Stomach smooth muscle (tissue), 2 donors: Measurements from ENCODE around the gene PROM1.

ENCODE experiments used
- H3K27ac ChIP-seq: one replicate; pipeline ENCODE4 v1.7.0; 2013; ENCODE audit warnings: mild to moderate bottlenecking, low read length, inconsistent platforms
- H3K27me3 ChIP-seq, 2 donors: one replicate each; pipeline ENCODE4 v1.7.0; 2013; ENCODE audit warnings: low read length in 2 of 2; ENCODE audit not compliant: insufficient read depth in 2 of 2, control insufficient read depth in 1 of 2
- H3K36me3 ChIP-seq, 2 donors: one replicate each; pipeline ENCODE4 v1.7.0; 2013; ENCODE audit warnings: low read length in 2 of 2; ENCODE audit not compliant: control insufficient read depth in 2 of 2, insufficient read depth in 2 of 2
- H3K4me1 ChIP-seq: one replicate; pipeline ENCODE4 v1.7.0; 2013; ENCODE audit warnings: low read length; ENCODE audit not compliant: control insufficient read depth, insufficient read depth
- H3K4me3 ChIP-seq, 2 donors: one replicate each; pipeline ENCODE4 v1.7.0; 2013; ENCODE audit warnings: low read length in 2 of 2
- H3K9ac ChIP-seq, 2 donors: one replicate each; pipeline ENCODE4 v1.7.0; 2013; ENCODE audit warnings: low read length in 2 of 2, mild to moderate bottlenecking in 1 of 2
- H3K9me3 ChIP-seq, 2 donors: one replicate each; pipeline ENCODE4 v1.7.0; 2013; ENCODE audit warnings: low read length in 2 of 2; ENCODE audit not compliant: control insufficient read depth in 2 of 2
- donor health status: healthy.
- donor health status: Pancreatic carcinoma.

Gene PROM1

DNA sequence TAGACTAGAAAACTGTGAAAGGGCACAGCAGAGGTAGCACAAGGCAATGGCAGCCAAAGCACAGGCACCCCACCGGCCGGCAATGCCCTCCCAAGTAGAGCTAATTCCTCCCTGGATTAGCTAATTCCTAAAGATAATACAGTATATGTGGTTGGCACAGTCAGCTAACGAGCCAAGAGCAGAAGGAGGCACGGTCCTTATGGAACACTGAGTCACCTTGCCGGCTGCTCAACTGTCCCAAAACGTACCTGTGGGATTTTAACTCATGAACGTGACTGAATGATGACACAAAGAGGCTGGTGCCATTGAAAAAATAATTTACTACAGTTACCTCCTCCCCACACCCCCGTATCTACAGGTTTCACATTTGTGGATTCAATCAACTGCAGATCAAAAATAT is 136.1 kb downstream of the PROM1 start:
- Histone ChIP-seq H3K9me3 (no peaks in the 10 kb centered on the region), H3K27me3 (no peaks in the 10 kb centered on the region), H3K4me1 (no peaks in the 10 kb centered on the region), H3K27ac (no peak overlapping the region), H3K9ac (no peak overlapping the region), H3K36me3 (no peaks in the 10 kb centered on the region), H3K4me3 (no peak overlapping the region)

DNA sequence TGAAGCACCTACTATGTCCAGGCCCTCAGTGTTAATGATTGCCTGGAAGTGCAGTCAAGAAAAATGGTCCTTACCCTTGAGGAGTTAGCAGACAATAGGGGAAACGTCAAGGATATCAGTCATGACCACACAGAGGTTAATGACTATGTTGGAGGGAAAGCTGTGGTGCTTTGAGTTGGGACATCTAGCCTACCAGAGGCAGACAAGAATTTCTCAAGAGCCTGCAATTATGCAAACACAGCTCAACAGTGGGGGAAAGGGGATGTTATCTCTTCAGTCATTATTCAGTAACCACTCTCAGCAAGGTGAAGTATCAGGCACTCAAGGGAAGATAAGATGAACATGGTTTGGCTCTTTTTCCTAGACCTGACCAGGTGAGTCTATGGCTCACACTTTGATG is 138.3 kb downstream of the PROM1 start:
- no peak overlapping the region for H3K4me3 ChIP-seq
- no peaks in the 10 kb centered on the region for H3K36me3 ChIP-seq
- H3K4me1 ChIP-seq, result no peaks in the 10 kb centered on the region
- H3K27me3 ChIP-seq, result peaks cover 0 to under 1% of the 10 kb centered on the region in 2 donors
- no peak overlapping the region for H3K27ac ChIP-seq
- H3K9ac ChIP-seq, result no peak overlapping the region
- H3K9me3 ChIP-seq, result no peaks in the 10 kb centered on the region

GRCh38 chr4:15944895-15945294 is 138.9 kb downstream of the PROM1 start:
- Histone ChIP-seq H3K4me1 (no peaks in the 10 kb centered on the region), H3K4me3 (no peak overlapping the region), H3K27ac (no peak overlapping the region), H3K9me3 (no peaks in the 10 kb centered on the region), H3K27me3 (peaks cover 0 to 2% of the 10 kb centered on the region in 2 donors), H3K9ac (no peak overlapping the region), H3K36me3 (no peaks in the 10 kb centered on the region)

GRCh38 chr4:15942283-15942682 is 141.5 kb downstream of the PROM1 start:
- H3K9me3 ChIP-seq, result no peaks in the 10 kb centered on the region
- H3K4me3 ChIP-seq, result no peak overlapping the region
- no peaks in the 10 kb centered on the region for H3K4me1 ChIP-seq
- H3K36me3 ChIP-seq, result no peaks in the 10 kb centered on the region
- H3K9ac ChIP-seq, result no peak overlapping the region
- peaks cover 0 to 2% of the 10 kb centered on the region in 2 donors for H3K27me3 ChIP-seq
- H3K27ac ChIP-seq, result no peak overlapping the region

DNA sequence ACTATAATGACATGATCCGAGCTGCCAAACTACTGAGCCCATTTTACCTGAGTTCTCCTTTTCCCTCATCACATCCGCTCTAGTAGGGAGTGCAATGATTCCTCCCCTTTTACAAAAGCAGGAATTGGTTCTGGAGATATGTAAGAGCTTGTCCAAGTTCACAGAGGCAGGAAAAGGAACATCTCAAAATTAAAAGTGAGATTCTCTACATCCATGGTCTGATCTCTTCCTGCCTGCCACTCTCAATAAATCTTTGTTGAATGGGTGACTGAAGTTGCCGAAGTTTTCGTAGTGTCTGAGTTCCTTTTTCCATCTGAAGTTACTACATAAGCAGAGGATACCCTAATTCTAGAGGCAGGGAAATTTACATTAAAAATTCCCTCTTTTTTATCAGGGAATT is 145.2 kb downstream of the PROM1 start, which contains the start of gene FGFBP1:
FGFBP1 (minus strand) TSS at position 101 of the 400 bp plus-strand sequence. CDS start 2,108 bp downstream, outside the sequence.
- Histone ChIP-seq H3K27me3 (peaks cover 0 to 2% of the 10 kb centered on the region in 2 donors), H3K4me3 (no peak within 1 kb of the TSS), H3K9ac (no peak within 1 kb of the TSS), H3K36me3 (no peaks in the 10 kb centered on the region), H3K9me3 (no peaks in the 10 kb centered on the region), H3K27ac (no peak within 1 kb of the TSS), H3K4me1 (no peaks in the 10 kb centered on the region)

- Histone ChIP-seq H3K27me3 (peaks cover 0 to 2% of the 10 kb centered on the region in 2 donors), H3K9ac (no peak overlapping the region), H3K4me1 (no peaks in the 10 kb centered on the region), H3K4me3 (no peak overlapping the region), H3K27ac (no peak overlapping the region), H3K36me3 (no peaks in the 10 kb centered on the region), H3K9me3 (no peaks in the 10 kb centered on the region)
These were observed 145.6 kb downstream of the PROM1 start for GRCh38 chr4:15938182-15938581.

DNA sequence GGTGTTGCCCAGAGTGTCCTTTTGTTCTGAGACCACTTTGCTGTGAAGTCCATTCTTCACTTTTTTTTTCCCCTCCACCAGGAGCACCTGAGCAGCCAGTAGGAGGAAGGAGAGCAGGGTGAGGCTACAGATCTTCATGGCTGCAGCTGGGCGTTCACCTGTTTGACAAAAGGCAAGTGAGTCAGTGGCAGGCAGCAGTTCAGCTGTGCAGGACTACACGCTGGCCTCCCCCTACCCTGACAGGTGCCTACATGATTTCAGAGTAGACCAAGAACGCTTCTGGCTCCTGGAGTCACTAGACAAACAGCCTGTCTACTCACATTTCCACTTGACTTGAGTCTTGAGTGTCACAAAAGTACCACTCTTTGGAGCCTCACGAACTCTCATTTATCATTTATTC is 147.3 kb downstream of the PROM1 start:
- Histone ChIP-seq H3K4me1 (no peaks in the 10 kb centered on the region), H3K9ac (no peak overlapping the region), H3K27me3 (peaks cover 0 to 2% of the 10 kb centered on the region in 2 donors), H3K27ac (no peak overlapping the region), H3K36me3 (no peaks in the 10 kb centered on the region), H3K9me3 (no peaks in the 10 kb centered on the region), H3K4me3 (no peak overlapping the region)

GRCh38 chr4:15935504-15936402 is 148.1 kb downstream of the PROM1 start:
- Histone ChIP-seq H3K4me3 (no peak overlapping the region), H3K27ac (no peak overlapping the region)

GRCh38 chr4:15934259-15934658 is 149.6 kb downstream of the PROM1 start:
- Histone ChIP-seq H3K9me3 (no peaks in the 10 kb centered on the region), H3K27ac (no peak overlapping the region), H3K4me1 (no peaks in the 10 kb centered on the region), H3K27me3 (peaks cover 0 to 2% of the 10 kb centered on the region in 2 donors), H3K36me3 (no peaks in the 10 kb centered on the region), H3K4me3 (no peak overlapping the region), H3K9ac (no peak overlapping the region)

More at GRCh38 chr4:15935504-15936402, 148.1 kb downstream of the PROM1 start:
- Histone ChIP-seq H3K9ac (no peak overlapping the region), H3K27me3 (peaks cover 0 to 2% of the 10 kb centered on the region in 2 donors), H3K36me3 (no peaks in the 10 kb centered on the region), H3K9me3 (no peaks in the 10 kb centered on the region), H3K4me1 (no peaks in the 10 kb centered on the region)

DNA sequence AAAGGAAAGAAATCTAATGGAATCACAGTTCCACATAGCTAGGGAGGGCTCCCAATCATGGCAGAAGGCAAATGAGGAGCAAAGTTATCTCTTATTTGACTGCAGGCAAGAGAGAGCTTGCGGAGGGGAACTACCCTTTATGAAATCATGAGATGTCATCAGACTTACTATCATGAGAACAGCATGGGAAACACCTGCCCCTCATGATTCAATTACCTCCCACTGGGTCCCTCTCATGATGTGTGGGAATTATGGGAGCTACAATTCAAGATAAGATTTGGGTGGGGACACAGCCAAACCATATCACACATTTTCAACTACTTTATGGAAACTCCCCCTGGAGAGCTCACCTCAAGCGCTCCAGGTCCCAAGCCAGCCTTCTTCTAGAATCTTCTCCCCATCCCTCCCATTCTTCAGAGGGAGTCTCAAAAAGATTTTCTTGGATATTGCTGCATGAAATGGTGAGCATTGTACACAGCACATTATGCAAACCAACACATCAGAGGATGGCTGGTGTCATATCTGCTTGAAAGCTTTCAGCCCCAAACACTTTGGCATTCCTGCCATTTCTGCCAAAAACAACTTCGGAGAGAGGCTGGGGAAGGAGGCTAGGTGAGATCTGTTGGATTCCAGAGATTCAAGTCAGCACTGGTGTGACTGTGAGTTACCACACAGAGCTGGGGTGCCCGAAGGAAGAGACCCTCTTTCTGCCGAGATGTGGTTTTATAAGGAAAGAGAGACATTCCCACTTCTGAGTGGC is 152.2 kb downstream of the PROM1 start:
- no peaks in the 10 kb centered on the region for H3K36me3 ChIP-seq
- no peak overlapping the region for H3K9ac ChIP-seq
- H3K4me1 ChIP-seq, result no peaks in the 10 kb centered on the region
- no peaks in the 10 kb centered on the region for H3K9me3 ChIP-seq
- H3K27ac ChIP-seq, result no peak overlapping the region
- peaks cover 0 to 2% of the 10 kb centered on the region in 2 donors for H3K27me3 ChIP-seq
- H3K4me3 ChIP-seq, result no peak overlapping the region
